ENCODE data around the gene FFAR3.

- no peak for TF ChIP-seq EZH2 (IDR thresholded peaks at IDR 0.05; ENCODE audit: low read length, missing control alignments)
- no peak for TF ChIP-seq CTCF (conservative IDR thresholded peaks at IDR 0.05 in 1 of 2, IDR thresholded peaks at IDR 0.05 in 1 of 2; ENCODE audit: low read depth in 1 of 2, low read length in 2 of 2)
These were observed 10.1 kb downstream of the FFAR3 start for GRCh38 chr19:35368378-35368777.
